K562 (cell line): ENCODE data around the gene CCNYL1. TPM values are rescaled to one million over a fixed set of nuclear protein-coding genes. Genes with fewer than 3 reads are reported as not detected.

ENCODE experiments used
- ATAC-seq: fragments of 200-7000 bp; cut with Tn5 transposase; 3 replicates; pipeline ENCODE4 v1.9.1; 2020; ENCODE audit warnings: moderate library complexity
- BruUV-seq: library from RNA; stranded (reverse); fragments of 400-500 nt; replicated peaks from 2 replicates; lab custom pipeline; 2021; lab: Mats Ljungman, UMichigan
- CTCF ChIA-PET: fragments of 300-600 bp; formaldehyde crosslinking; extraction: SDS; loops from one replicate; lab custom pipeline; 2021; ENCODE audit warnings: low intra/inter-chr PET ratio; lab: Yijun Ruan, JAX
- POLR2A ChIA-PET: fragments of 300-600, 350-650 bp; sonication (Branson Sonifier 250); formaldehyde crosslinking; extraction: SDS; loops from one replicate; lab custom pipeline; 2021; ENCODE audit warnings: antibody characterized with exemption, inconsistent platforms; lab: Yijun Ruan, JAX
- DNase-seq, 4 experiments: peaks; one replicate each; pipeline versions ENCODE4 v3.0.0 to v3.0.0-alpha.2; 2011 to 2018; ENCODE audit warnings: low spot score in 3 of 4, mixed read lengths in 3 of 4; ENCODE audit errors: extremely low read depth in 1 of 4
- FAIRE-seq: peaks from 2 replicates; lab custom pipeline; 2011; peaks lifted over from hg19 to GRCh38; lab: Jason Lieb, UNC
- H2AFZ ChIP-seq: 2 replicates; pipeline ENCODE4 v1.6.0; 2011; ENCODE audit warnings: low read depth, low read length, control low read depth, inconsistent platforms
- H3K27ac ChIP-seq: fragments of 200-600 bp; 3 replicates; pipeline ENCODE4 v1.8.0; 2011; ENCODE audit warnings: low read depth, mild to moderate bottlenecking, control low read depth, inconsistent platforms, low read length, moderate library complexity, mixed read lengths; ENCODE audit errors: extremely low read depth
- H3K27me3 ChIP-seq, 2 experiments: fragments of 300-600 bp in 1 of 2; 2 replicates in 1 of 2; 3 replicates in 1 of 2; pipeline versions ENCODE4 v1.6.0 to v1.8.0; 2011; ENCODE audit warnings: inconsistent platforms in 2 of 2, low read length in 2 of 2, mild to moderate bottlenecking in 1 of 2, mixed read lengths in 1 of 2, moderate library complexity in 1 of 2; ENCODE audit not compliant: control insufficient read depth in 2 of 2, insufficient read depth in 2 of 2
- H3K36me3 ChIP-seq: fragments of 300-600 bp; 3 replicates; pipeline ENCODE4 v1.8.0; 2011; ENCODE audit warnings: mild to moderate bottlenecking, low read length, inconsistent platforms; ENCODE audit not compliant: control insufficient read depth, insufficient read depth
- H3K4me1 ChIP-seq, 2 experiments: fragments of 200-600 bp in 1 of 2; replicated peaks in 1 of 2; 2 replicates in 1 of 2; 3 replicates in 1 of 2; pipeline versions ENCODE4 v1.5.1 to v1.8.0; 2011; ENCODE audit warnings: inconsistent platforms in 2 of 2, low read length in 2 of 2, mild to moderate bottlenecking in 1 of 2, mixed read lengths in 1 of 2, moderate library complexity in 1 of 2; ENCODE audit not compliant: control insufficient read depth in 2 of 2, insufficient read depth in 2 of 2
- H3K4me2 ChIP-seq: 2 replicates; pipeline ENCODE4 v1.6.1; 2011; ENCODE audit warnings: low read length, control low read depth, inconsistent platforms, mixed read lengths; ENCODE audit not compliant: insufficient read depth
- H3K4me3 ChIP-seq: fragments of 200-600 bp; sonication (generic), shearing (Covaris generic); 2 replicates; pipeline ENCODE4 v1.5.1; 2016; ENCODE audit warnings: control low read depth, inconsistent platforms
- H3K79me2 ChIP-seq: fragments of 200-600 bp; 3 replicates; pipeline ENCODE4 v1.8.0; 2011; ENCODE audit warnings: low read length, inconsistent platforms; ENCODE audit not compliant: control insufficient read depth, insufficient read depth
- H3K9ac ChIP-seq, 2 experiments: 2 replicates each; pipeline versions ENCODE4 v1.6.0 to v1.6.1; 2011; ENCODE audit warnings: low read depth in 2 of 2, low read length in 2 of 2, control low read depth in 1 of 2, inconsistent platforms in 1 of 2, mild to moderate bottlenecking in 1 of 2, mixed read lengths in 1 of 2; ENCODE audit not compliant: insufficient read depth in 1 of 2
- H3K9me1 ChIP-seq: one replicate; pipeline ENCODE4 v1.6.0; 2011; ENCODE audit warnings: inconsistent platforms, mild to moderate bottlenecking, low read length, moderate library complexity; ENCODE audit not compliant: control insufficient read depth, insufficient read depth
- H3K9me3 ChIP-seq: replicated peaks from 2 replicates; pipeline ENCODE4 v1.5.1; 2011; ENCODE audit warnings: low read depth, low read length, inconsistent platforms; ENCODE audit not compliant: control insufficient read depth, insufficient read depth
- H4K20me1 ChIP-seq: replicated peaks from 2 replicates; pipeline ENCODE4 v1.6.1; 2011; ENCODE audit warnings: low read length, inconsistent platforms, mixed read lengths; ENCODE audit not compliant: control insufficient read depth, insufficient read depth
- CBFA2T2 ChIP-seq: fragments of 450-650 bp; conservative IDR thresholded peaks from 2 replicates; pipeline ENCODE4 v1.6.1; 2017; ENCODE audit warnings: mild to moderate bottlenecking
- CBX3 ChIP-seq, 2 experiments: IDR thresholded peaks; 1 replicate in 1 of 2; 2 replicates in 1 of 2; pipeline ENCODE4 v1.6.1; 2012; ENCODE audit warnings: inconsistent platforms in 2 of 2, low read length in 2 of 2, borderline replicate concordance in 1 of 2, control low read depth in 1 of 2
- CCAR2 ChIP-seq: fragments of 200-400 bp; formaldehyde crosslinking; IDR thresholded peaks from 2 replicates; pipeline ENCODE4 v1.6.1; 2017; ENCODE audit warnings: mild to moderate bottlenecking, low read depth, low read length
- CREBBP ChIP-seq: IDR thresholded peaks from one replicate; pipeline ENCODE4 v1.6.1; 2012; ENCODE audit warnings: low read depth, mild to moderate bottlenecking, control low read depth, inconsistent platforms, low read length
- FIP1L1 ChIP-seq: fragments of 200-400 bp; formaldehyde crosslinking; IDR thresholded peaks from 2 replicates; pipeline ENCODE4 v1.6.1; 2018; ENCODE audit warnings: mild to moderate bottlenecking, low read depth, low read length; ENCODE audit not compliant: poor library complexity, severe bottlenecking
- HIVEP1 ChIP-seq: fragments of 250-450 bp; sonication (Bioruptor Pico); IDR thresholded peaks from 2 replicates; pipeline ENCODE4 v1.4.0; 2020; ENCODE audit warnings: mild to moderate bottlenecking
- HOXB6 ChIP-seq: fragments of 250-450 bp; sonication (Bioruptor Pico); IDR thresholded peaks from 2 replicates; pipeline ENCODE4 v1.5.1; 2022; ENCODE audit warnings: mild to moderate bottlenecking, borderline replicate concordance
- MED1 ChIP-seq: sonication (generic); formaldehyde crosslinking; IDR thresholded peaks from 2 replicates; pipeline ENCODE4 v1.8.1; 2023; ENCODE audit warnings: missing genetic modification reagents, borderline replicate concordance
- MXI1 ChIP-seq: IDR thresholded peaks from 2 replicates; pipeline ENCODE4 v1.6.1; 2011; ENCODE audit warnings: low read depth, mild to moderate bottlenecking, improper control_type of control experiment, low read length
- NONO ChIP-seq, 2 experiments: fragments of 200-400 bp in 1 of 2; fragments of 450-650 bp in 1 of 2; formaldehyde crosslinking in 1 of 2; IDR thresholded peaks; 2 replicates each; pipeline ENCODE4 v1.6.1; 2017; ENCODE audit warnings: low read depth in 2 of 2, mild to moderate bottlenecking in 2 of 2, moderate library complexity in 2 of 2, low read length in 1 of 2
- RBFOX2 ChIP-seq: fragments of 200-400 bp; formaldehyde crosslinking; IDR thresholded peaks from 2 replicates; pipeline ENCODE4 v1.6.1; 2017; ENCODE audit warnings: low read depth, mild to moderate bottlenecking, low read length, moderate library complexity
- RFX7 ChIP-seq: fragments of 250-450 bp; sonication (Bioruptor Pico); IDR thresholded peaks from 2 replicates; pipeline ENCODE4 v1.5.1; 2021; ENCODE audit warnings: mild to moderate bottlenecking
- ZC3H11A ChIP-seq: IDR thresholded peaks from 2 replicates; pipeline ENCODE4 v1.6.1; 2012; ENCODE audit warnings: low read depth, low read length, improper control_type of control experiment
- ZNF445 ChIP-seq: fragments of 250-450 bp; sonication (Bioruptor Pico); IDR thresholded peaks from 2 replicates; pipeline ENCODE4 v1.4.0; 2020; ENCODE audit warnings: low read depth, mild to moderate bottlenecking, moderate library complexity
- WGBS: fragments of 100-300 bp; shearing (Covaris generic); methylation state at CpG from one replicate; pipeline ENCODE4 v1.1.6; 2016; ENCODE audit warnings: low coverage, mixed read lengths; ENCODE audit not compliant: insufficient coverage; ENCODE audit errors: missing lambda C conversion rate; 5-methylcytosine and 5-hydroxymethylcytosine counted together
- in situ Hi-C: fragments of 300-500 bp; cut with MboI; formaldehyde crosslinking; loops from 4 replicates; pipeline ENCODE4 v1.15.0; 2018; ENCODE audit warnings: inconsistent platforms, mixed read lengths
- intact Hi-C: fragments of 100-400 bp; cut with micrococcal nuclease; formaldehyde crosslinking; loops from 2 replicates; pipeline ENCODE4 v1.14.2; 2022
- polyA plus RNA-seq, 8 experiments: library from polyadenylated mRNA; depleted of rRNA in 4 of 8; stranded (reverse) in 5 of 8; unstranded in 3 of 8; fragments of >200 nt; fragmentation: Nextera tagmentation in 2 of 8; fragmentation: Illumina TruSeq in 1 of 8; extraction: Ambion mirVana in 2 of 8; extraction: Trizol in 1 of 8; gene quantifications; 2 replicates each; pipeline versions ENCODE4 v1.2.1 to v1.2.3, GENCODE V29; 2011 to 2014; ENCODE audit warnings: inconsistent platforms in 1 of 8, missing spikeins in 1 of 8
- total RNA-seq, 7 experiments: library from RNA; depleted of rRNA in 6 of 7; stranded (reverse); fragments of >200 nt in 6 of 7; fragmentation: Illumina TruSeq in 2 of 7; extraction: Trizol in 2 of 7; gene quantifications; 2 replicates each; pipeline versions ENCODE4 v1.2.1 to v1.2.3, GENCODE V29; 2011 to 2021; ENCODE audit warnings: low replicate concordance in 1 of 7
- TF ChIP-seq, protein P1 (sequence below): sonication (generic); formaldehyde crosslinking; IDR thresholded peaks from 2 replicates; pipeline ENCODE4 v1.8.1; 2023; ENCODE audit warnings: mild to moderate bottlenecking, missing genetic modification reagents
- TF ChIP-seq, protein P2 (sequence below), 2 experiments: IDR thresholded peaks; 2 replicates each; pipeline ENCODE4 v1.6.1; 2011; ENCODE audit warnings: borderline replicate concordance in 1 of 2, control low read depth in 1 of 2, low read depth in 1 of 2, low read length in 1 of 2, mild to moderate bottlenecking in 1 of 2, mixed read lengths in 1 of 2, moderate library complexity in 1 of 2; ENCODE audit not compliant: insufficient read depth in 1 of 2, insufficient read length in 1 of 2, poor library complexity in 1 of 2, severe bottlenecking in 1 of 2; ENCODE audit errors: extremely low read depth in 1 of 2
- TF ChIP-seq, protein P3 (sequence below): sonication (generic); formaldehyde crosslinking; IDR thresholded peaks from 2 replicates; pipeline ENCODE4 v1.8.1; 2023; ENCODE audit warnings: mild to moderate bottlenecking, missing genetic modification reagents

Gene CCNYL1
- total and polyA plus RNA-seq, 9 of the 15 experiments (the other 6 are each of a cell fraction or from before 2014, with no cell fraction given): 1.9 to 7.5 (median 4.7) TPM

DNA sequence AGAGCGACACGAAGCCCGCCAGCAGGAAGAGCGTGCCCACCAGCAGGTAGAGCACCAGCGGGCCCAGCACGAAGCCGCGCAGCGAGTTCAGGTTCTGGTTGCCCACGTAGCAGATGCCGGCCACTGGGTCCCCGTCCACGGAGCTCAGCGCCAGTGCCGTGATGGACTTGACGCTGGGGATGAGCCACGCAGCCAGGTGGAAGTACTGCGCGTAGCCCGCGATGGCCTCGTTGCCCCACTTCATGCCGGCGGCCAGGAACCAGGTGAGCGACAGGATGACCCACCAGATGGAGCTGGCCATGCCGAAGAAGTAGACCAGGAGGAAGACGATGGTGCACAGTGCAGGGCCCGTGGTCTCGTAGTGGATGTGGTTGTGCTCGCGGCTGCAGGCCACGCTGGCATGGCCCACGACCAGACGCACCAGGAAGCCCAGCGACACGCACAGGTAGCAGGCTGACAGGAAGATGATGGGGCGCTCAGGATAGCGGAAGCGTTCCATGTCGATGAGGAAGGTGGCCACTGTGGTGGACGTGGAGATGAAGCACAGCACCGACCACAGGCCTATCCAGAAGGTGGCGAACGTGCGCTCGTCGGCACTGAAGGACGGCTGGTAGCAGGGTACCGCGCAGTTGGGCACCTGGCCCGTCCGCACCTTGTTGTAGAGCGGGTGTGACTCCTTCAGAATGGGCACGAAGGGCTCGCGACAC lies 56.2 kb downstream of the CCNYL1 start:
- no peak overlapping the region for H3K4me3 ChIP-seq
- CTCF ChIA-PET: no interaction called here
- intact Hi-C loops: loop anchor here (5.0 kb wide), 2 partner anchors 45 to 205 kb away; no protein-coding TSS in a partner anchor
- 0 out of 2 replicates have a peak, but pooled peaks cover 2% of the 10 kb centered on the region for H3K9me3 ChIP-seq
- H3K4me1 ChIP-seq: peaks cover 29 to 54% of the 10 kb centered on the region in 2 experiments; a peak in 4 of 5 replicates
- WGBS: 99% methylated on average over 11 of the region's 56 CpGs
- in situ Hi-C loops: no loop called here
- no peak overlapping the region; the same call in 2 of the 3 replicates for H3K27ac ChIP-seq
- BruUV-seq: no TSS peak
- H3K79me2 ChIP-seq: peaks cover 67% of the 10 kb centered on the region
- peaks cover 3% of the 10 kb centered on the region; the same call in 1 of the 2 replicates for H4K20me1 ChIP-seq
- no peaks in the 10 kb centered on the region for H3K9me1 ChIP-seq
- no peak overlapping the region for H2AFZ ChIP-seq
- POLR2A ChIA-PET: no interaction called here
- no peak overlapping the region for H3K4me2 ChIP-seq
- no peak overlapping the region; a peak in 1 of 4 replicates for H3K9ac ChIP-seq
- no peaks in the 10 kb centered on the region for H3K27me3 ChIP-seq
- H3K36me3 ChIP-seq: peaks cover 51% of the 10 kb centered on the region
- no peak for ATAC-seq
- no peak for FAIRE-seq
- DNase-seq: no peak
- TF ChIP-seq ZC3H11A (no peak), HOXB6 (CRISPR knock-in tag) (no peak), NONO (IDR thresholded peaks at IDR 0.05; ENCODE audit: low read depth in 2 of 2, low read length in 1 of 2) (no peak), CREBBP (no peak), CBFA2T2 (no peak), CBX3 (IDR thresholded peaks at IDR 0.05; ENCODE audit: borderline replicate concordance in 1 of 2, low read length in 2 of 2) (peak in 1 of 2 experiments; percentile 9; a peak in 1 of 3 replicates), FIP1L1 (peak; percentile 46), RFX7 (no peak), HIVEP1 (no peak), ZNF445 (CRISPR knock-in tag) (no peak), CCAR2 (no peak), MXI1 (no peak), RBFOX2 (peak; percentile 38), MED1 (CRISPR knock-in tag) (no peak)
- TF ChIP-seq, protein P1, sequence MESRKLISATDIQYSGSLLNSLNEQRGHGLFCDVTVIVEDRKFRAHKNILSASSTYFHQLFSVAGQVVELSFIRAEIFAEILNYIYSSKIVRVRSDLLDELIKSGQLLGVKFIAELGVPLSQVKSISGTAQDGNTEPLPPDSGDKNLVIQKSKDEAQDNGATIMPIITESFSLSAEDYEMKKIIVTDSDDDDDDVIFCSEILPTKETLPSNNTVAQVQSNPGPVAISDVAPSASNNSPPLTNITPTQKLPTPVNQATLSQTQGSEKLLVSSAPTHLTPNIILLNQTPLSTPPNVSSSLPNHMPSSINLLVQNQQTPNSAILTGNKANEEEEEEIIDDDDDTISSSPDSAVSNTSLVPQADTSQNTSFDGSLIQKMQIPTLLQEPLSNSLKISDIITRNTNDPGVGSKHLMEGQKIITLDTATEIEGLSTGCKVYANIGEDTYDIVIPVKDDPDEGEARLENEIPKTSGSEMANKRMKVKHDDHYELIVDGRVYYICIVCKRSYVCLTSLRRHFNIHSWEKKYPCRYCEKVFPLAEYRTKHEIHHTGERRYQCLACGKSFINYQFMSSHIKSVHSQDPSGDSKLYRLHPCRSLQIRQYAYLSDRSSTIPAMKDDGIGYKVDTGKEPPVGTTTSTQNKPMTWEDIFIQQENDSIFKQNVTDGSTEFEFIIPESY: no peak
- TF ChIP-seq, protein P2, sequence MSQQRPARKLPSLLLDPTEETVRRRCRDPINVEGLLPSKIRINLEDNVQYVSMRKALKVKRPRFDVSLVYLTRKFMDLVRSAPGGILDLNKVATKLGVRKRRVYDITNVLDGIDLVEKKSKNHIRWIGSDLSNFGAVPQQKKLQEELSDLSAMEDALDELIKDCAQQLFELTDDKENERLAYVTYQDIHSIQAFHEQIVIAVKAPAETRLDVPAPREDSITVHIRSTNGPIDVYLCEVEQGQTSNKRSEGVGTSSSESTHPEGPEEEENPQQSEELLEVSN (IDR thresholded peaks at IDR 0.05; ENCODE audit: borderline replicate concordance in 1 of 2, extremely low read depth in 1 of 2, insufficient read depth in 1 of 2, insufficient read length in 1 of 2, low read depth in 1 of 2, low read length in 1 of 2, poor library complexity in 1 of 2, severe bottlenecking in 1 of 2): no peak
- TF ChIP-seq, protein P3, sequence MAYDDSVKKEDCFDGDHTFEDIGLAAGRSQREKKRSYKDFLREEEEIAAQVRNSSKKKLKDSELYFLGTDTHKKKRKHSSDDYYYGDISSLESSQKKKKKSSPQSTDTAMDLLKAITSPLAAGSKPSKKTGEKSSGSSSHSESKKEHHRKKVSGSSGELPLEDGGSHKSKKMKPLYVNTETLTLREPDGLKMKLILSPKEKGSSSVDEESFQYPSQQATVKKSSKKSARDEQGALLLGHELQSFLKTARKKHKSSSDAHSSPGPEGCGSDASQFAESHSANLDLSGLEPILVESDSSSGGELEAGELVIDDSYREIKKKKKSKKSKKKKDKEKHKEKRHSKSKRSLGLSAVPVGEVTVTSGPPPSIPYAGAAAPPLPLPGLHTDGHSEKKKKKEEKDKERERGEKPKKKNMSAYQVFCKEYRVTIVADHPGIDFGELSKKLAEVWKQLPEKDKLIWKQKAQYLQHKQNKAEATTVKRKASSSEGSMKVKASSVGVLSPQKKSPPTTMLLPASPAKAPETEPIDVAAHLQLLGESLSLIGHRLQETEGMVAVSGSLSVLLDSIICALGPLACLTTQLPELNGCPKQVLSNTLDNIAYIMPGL (CRISPR knock-in tag): no peak
